ENCODE measurements around the gene C4A.
"Not testable (repeated sequence)": the region's sequence is repeated elsewhere in the genome, so short reads cannot be mapped to it uniquely, and the experiment has no call there.

DNA sequence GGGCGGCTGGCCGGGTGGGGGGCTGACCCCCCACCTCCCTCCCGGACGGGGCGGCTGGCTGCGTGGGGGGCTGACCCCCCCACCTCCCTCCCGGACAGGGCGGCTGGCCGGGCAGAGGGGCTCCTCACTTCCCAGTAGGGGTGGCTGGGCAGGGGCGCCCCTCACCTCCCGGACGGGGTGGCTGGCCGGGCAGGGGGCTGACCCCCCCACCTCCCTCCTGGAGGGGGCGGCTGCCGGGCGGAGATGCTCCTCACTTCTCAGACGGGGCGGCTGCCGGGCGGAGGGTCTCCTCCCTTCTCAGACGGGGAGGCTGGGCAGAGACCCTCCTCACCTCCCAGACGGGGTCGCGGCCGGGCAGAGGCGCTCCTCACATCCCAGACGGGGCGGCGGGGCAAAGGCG is 5.8 kb upstream of the C4A start:
- TF ChIP-seq ZNF350, ZNF785, ZNF548, ZNF549, ZNF747 (tag by site-specific recombination; IDR thresholded peaks at IDR 0.05): not testable (repeated sequence)
- TF ChIP-seq, protein P1, sequence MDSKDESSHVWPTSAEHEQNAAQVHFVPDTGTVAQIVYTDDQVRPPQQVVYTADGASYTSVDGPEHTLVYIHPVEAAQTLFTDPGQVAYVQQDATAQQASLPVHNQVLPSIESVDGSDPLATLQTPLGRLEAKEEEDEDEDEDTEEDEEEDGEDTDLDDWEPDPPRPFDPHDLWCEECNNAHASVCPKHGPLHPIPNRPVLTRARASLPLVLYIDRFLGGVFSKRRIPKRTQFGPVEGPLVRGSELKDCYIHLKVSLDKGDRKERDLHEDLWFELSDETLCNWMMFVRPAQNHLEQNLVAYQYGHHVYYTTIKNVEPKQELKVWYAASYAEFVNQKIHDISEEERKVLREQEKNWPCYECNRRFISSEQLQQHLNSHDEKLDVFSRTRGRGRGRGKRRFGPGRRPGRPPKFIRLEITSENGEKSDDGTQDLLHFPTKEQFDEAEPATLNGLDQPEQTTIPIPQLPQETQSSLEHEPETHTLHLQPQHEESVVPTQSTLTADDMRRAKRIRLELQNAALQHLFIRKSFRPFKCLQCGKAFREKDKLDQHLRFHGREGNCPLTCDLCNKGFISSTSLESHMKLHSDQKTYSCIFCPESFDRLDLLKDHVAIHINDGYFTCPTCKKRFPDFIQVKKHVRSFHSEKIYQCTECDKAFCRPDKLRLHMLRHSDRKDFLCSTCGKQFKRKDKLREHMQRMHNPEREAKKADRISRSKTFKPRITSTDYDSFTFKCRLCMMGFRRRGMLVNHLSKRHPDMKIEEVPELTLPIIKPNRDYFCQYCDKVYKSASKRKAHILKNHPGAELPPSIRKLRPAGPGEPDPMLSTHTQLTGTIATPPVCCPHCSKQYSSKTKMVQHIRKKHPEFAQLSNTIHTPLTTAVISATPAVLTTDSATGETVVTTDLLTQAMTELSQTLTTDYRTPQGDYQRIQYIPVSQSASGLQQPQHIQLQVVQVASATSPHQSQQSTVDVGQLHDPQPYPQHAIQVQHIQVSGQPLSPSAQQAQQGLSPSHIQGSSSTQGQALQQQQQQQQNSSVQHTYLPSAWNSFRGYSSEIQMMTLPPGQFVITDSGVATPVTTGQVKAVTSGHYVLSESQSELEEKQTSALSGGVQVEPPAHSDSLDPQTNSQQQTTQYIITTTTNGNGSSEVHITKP (tag by site-specific recombination; IDR thresholded peaks at IDR 0.05): not testable (repeated sequence)
- TF ChIP-seq, protein P2, sequence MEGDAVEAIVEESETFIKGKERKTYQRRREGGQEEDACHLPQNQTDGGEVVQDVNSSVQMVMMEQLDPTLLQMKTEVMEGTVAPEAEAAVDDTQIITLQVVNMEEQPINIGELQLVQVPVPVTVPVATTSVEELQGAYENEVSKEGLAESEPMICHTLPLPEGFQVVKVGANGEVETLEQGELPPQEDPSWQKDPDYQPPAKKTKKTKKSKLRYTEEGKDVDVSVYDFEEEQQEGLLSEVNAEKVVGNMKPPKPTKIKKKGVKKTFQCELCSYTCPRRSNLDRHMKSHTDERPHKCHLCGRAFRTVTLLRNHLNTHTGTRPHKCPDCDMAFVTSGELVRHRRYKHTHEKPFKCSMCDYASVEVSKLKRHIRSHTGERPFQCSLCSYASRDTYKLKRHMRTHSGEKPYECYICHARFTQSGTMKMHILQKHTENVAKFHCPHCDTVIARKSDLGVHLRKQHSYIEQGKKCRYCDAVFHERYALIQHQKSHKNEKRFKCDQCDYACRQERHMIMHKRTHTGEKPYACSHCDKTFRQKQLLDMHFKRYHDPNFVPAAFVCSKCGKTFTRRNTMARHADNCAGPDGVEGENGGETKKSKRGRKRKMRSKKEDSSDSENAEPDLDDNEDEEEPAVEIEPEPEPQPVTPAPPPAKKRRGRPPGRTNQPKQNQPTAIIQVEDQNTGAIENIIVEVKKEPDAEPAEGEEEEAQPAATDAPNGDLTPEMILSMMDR (tag by site-specific recombination; IDR thresholded peaks at IDR 0.05): not testable (repeated sequence)

Measured in HEK293 (cell line).